HepG2 (cell line): ENCODE data around the gene MACROD2. TPM values are rescaled to one million over a fixed set of nuclear protein-coding genes. Genes with fewer than 3 reads are reported as not detected.

ENCODE experiments used
- ARID5B ChIP-seq: IDR thresholded peaks from 2 replicates; pipeline ENCODE4 v1.4.0; 2020; ENCODE audit warnings: mild to moderate bottlenecking, missing genetic modification reagents
- KLF12 ChIP-seq: sonication (generic); formaldehyde crosslinking; IDR thresholded peaks from 2 replicates; pipeline ENCODE4 v1.4.0; 2020; ENCODE audit warnings: missing genetic modification reagents, borderline replicate concordance
- KMT2B ChIP-seq: IDR thresholded peaks from 2 replicates; pipeline ENCODE4 v1.6.1; 2016; ENCODE audit warnings: missing genetic modification reagents, missing compliant biosample characterization
- MAZ ChIP-seq, 2 experiments: sonication (generic) in 1 of 2; formaldehyde crosslinking in 1 of 2; IDR thresholded peaks; 2 replicates each; pipeline versions ENCODE4 v1.5.0 to v1.6.1; 2012 to 2020; ENCODE audit warnings: low read depth in 2 of 2, mild to moderate bottlenecking in 2 of 2, borderline replicate concordance in 1 of 2, improper control_type of control experiment in 1 of 2, low read length in 1 of 2, missing genetic modification reagents in 1 of 2, moderate library complexity in 1 of 2
- NFAT5 ChIP-seq: sonication (generic); formaldehyde crosslinking; IDR thresholded peaks from 2 replicates; pipeline ENCODE4 v1.4.0; 2020; ENCODE audit warnings: missing genetic modification reagents
- RAD21 ChIP-seq: fragments of 450-650 bp; formaldehyde crosslinking; IDR thresholded peaks from 2 replicates; pipeline ENCODE4 v1.5.0; 2020; ENCODE audit warnings: mild to moderate bottlenecking
- RNF2 ChIP-seq: fragments of 450-650 bp; conservative IDR thresholded peaks from 2 replicates; pipeline ENCODE4 v1.6.1; 2016; ENCODE audit warnings: low read depth
- SRSF4 ChIP-seq: fragments of 200-400 bp; formaldehyde crosslinking; IDR thresholded peaks from one replicate; pipeline ENCODE4 v1.6.1; 2018; ENCODE audit warnings: mild to moderate bottlenecking, low read depth, low read length, moderate library complexity; ENCODE audit not compliant: poor library complexity, severe bottlenecking
- TP53 ChIP-seq: sonication (generic); formaldehyde crosslinking; conservative IDR thresholded peaks from 2 replicates; pipeline ENCODE4 v1.4.0; 2020; ENCODE audit warnings: missing genetic modification reagents
- ZBTB2 ChIP-seq: sonication (generic); formaldehyde crosslinking; IDR thresholded peaks from 2 replicates; pipeline ENCODE4 v1.8.0; 2022; ENCODE audit warnings: low read depth, missing genetic modification reagents
- ZNF552 ChIP-seq: sonication (generic); formaldehyde crosslinking; IDR thresholded peaks from 2 replicates; pipeline ENCODE4 v1.9.0; 2022; ENCODE audit warnings: missing genetic modification reagents, mild to moderate bottlenecking, borderline replicate concordance
- ZNF619 ChIP-seq: sonication (generic); formaldehyde crosslinking; IDR thresholded peaks from 2 replicates; pipeline ENCODE4 v1.4.0; 2020; ENCODE audit warnings: mild to moderate bottlenecking, missing genetic modification reagents
- polyA plus RNA-seq, 8 experiments: library from polyadenylated mRNA; depleted of rRNA in 3 of 8; stranded (reverse) in 7 of 8; unstranded in 1 of 8; fragments of >200 nt; fragmentation: Illumina TruSeq in 4 of 8; extraction: Trizol in 4 of 8; gene quantifications; 2 replicates each; pipeline versions ENCODE4 v1.2.1 to v1.2.3, GENCODE V29; 2011 to 2016; ENCODE audit warnings: low read depth in 4 of 8, missing spikeins in 1 of 8, mixed read lengths in 1 of 8; ENCODE audit not compliant: insufficient read depth in 1 of 8
- total RNA-seq, 5 experiments: library from RNA; depleted of rRNA; stranded (reverse); fragments of >200 nt; fragmentation: Illumina TruSeq; extraction: Trizol; gene quantifications; 2 replicates each; pipeline ENCODE4 v1.2.3, GENCODE V29; 2016; ENCODE audit warnings: low read depth in 1 of 5

MACROD2 gene
- total and polyA plus RNA-seq, 2 of the 13 experiments (the other 11 are each of a cell fraction or from before 2014, with no cell fraction given): 0.13 to 0.51 TPM

- TF ChIP-seq ARID5B (CRISPR knock-in tag) (no peak), RNF2 (no peak), ZBTB2 (CRISPR knock-in tag) (no peak), SRSF4 (no peak), TP53 (CRISPR knock-in tag) (no peak), KLF12 (CRISPR knock-in tag) (no peak), ZNF552 (no peak), RAD21 (CRISPR knock-in tag) (no peak), NFAT5 (no peak), ZNF619 (CRISPR knock-in tag) (no peak), KMT2B (CRISPR knock-in tag) (no peak), MAZ (IDR thresholded peaks at IDR 0.05; ENCODE audit: borderline replicate concordance, low read depth, low read length) (no peak), MAZ (CRISPR knock-in tag; IDR thresholded peaks at IDR 0.05; ENCODE audit: low read depth) (no peak)
These were observed 1227.4 kb downstream of the MACROD2 start (continued) for GRCh38 chr20:15222502-15223330.
